H1 (cell line): ENCODE measurements around the gene HMCN1. TPM values are rescaled to one million over a fixed set of nuclear protein-coding genes. Genes with fewer than 3 reads are reported as not detected.

Source experiments
- CEBPB ChIP-seq: IDR thresholded peaks from 2 replicates; pipeline ENCODE4 v1.6.1; 2012; ENCODE audit warnings: low read depth, low read length
- CHD1 ChIP-seq: IDR thresholded peaks from 2 replicates; pipeline ENCODE4 v1.6.1; 2012; ENCODE audit warnings: low read depth, low read length, improper control_type of control experiment
- KDM1A ChIP-seq: fragments of 200-600, 300-600 bp; sonication (generic); IDR thresholded peaks from 2 replicates; pipeline ENCODE4 v1.7.1; 2016; ENCODE audit warnings: mild to moderate bottlenecking, low read length, borderline replicate concordance
- SIRT6 ChIP-seq: IDR thresholded peaks from one replicate; pipeline ENCODE4 v1.7.1; 2012; ENCODE audit warnings: low read length, inconsistent platforms
- polyA plus RNA-seq, 7 experiments: library from polyadenylated mRNA; depleted of rRNA in 3 of 7; stranded (reverse) in 5 of 7; unstranded in 2 of 7; fragments of >200 nt in 5 of 7; fragments of 200-250 nt in 2 of 7; gene quantifications; 1 replicate in 5 of 7; 2 replicates in 1 of 7; 4 replicates in 1 of 7; pipeline versions ENCODE4 v1.2.1 to v1.2.3, GENCODE V29; 2011 to 2013; ENCODE audit warnings: missing spikeins in 2 of 7, mixed read lengths in 2 of 7
- total RNA-seq: library from RNA; stranded (reverse); fragmentation: NEBNext Ultra II Directional; extraction: Animal tissue kit (Norgen Biotek cat#: 25700); gene quantifications from 2 replicates; pipeline ENCODE4 v1.2.1, GENCODE V29; 2021
- TF ChIP-seq, protein P1 (sequence below), 3 experiments: IDR thresholded peaks; 1 replicate in 2 of 3; 2 replicates in 1 of 3; pipeline versions ENCODE4 v1.5.1 to v1.6.1; 2011; ENCODE audit warnings: low read length in 3 of 3, mild to moderate bottlenecking in 3 of 3, inconsistent platforms in 2 of 3, low read depth in 1 of 3, moderate library complexity in 1 of 3; ENCODE audit not compliant: insufficient read depth in 1 of 3; ENCODE audit errors: control extremely low read depth in 1 of 3

HMCN1 gene
- total and polyA plus RNA-seq, 2 of the 8 experiments (the other 6 are each of a cell fraction or from before 2014, with no cell fraction given): 13.8 to 14.6 TPM

DNA sequence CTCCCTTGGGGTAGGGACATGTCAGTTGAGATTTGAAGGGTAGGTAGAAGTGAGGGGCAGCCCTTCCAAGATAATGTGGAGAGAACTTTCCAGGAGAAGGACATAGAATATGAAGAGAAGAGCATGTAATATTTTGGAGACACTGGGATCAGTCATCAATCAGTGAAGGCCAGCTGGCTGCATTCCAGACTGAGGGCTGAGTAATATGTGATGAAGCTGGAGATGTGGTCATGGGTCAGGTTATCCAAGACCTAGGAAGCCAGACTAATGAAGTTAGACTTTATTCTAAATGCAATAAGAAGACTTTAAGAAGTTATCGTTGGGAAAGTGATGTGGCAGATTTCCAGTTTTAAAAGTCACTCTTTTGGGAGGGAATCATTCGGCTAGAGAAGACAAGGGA is 262.0 kb downstream of the HMCN1 start (continued):
- TF ChIP-seq, protein P1, sequence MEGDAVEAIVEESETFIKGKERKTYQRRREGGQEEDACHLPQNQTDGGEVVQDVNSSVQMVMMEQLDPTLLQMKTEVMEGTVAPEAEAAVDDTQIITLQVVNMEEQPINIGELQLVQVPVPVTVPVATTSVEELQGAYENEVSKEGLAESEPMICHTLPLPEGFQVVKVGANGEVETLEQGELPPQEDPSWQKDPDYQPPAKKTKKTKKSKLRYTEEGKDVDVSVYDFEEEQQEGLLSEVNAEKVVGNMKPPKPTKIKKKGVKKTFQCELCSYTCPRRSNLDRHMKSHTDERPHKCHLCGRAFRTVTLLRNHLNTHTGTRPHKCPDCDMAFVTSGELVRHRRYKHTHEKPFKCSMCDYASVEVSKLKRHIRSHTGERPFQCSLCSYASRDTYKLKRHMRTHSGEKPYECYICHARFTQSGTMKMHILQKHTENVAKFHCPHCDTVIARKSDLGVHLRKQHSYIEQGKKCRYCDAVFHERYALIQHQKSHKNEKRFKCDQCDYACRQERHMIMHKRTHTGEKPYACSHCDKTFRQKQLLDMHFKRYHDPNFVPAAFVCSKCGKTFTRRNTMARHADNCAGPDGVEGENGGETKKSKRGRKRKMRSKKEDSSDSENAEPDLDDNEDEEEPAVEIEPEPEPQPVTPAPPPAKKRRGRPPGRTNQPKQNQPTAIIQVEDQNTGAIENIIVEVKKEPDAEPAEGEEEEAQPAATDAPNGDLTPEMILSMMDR (IDR thresholded peaks at IDR 0.05; ENCODE audit: control extremely low read depth in 1 of 3, insufficient read depth in 1 of 3, low read depth in 1 of 3, low read length in 3 of 3): no peak
- TF ChIP-seq CEBPB (no peak), KDM1A (no peak), SIRT6 (no peak), CHD1 (no peak)
- TF ChIP-seq, all 59 proteins: peak for 0
